CD4-positive, alpha-beta T cell treated with Interleukin-4 for 1 hour (primary cell): ENCODE measurements around the gene IRAK1.

Experiments
- DNase-seq, 2 donors: peaks; one replicate each; pipeline ENCODE4 v3.0.0-alpha.2; 2020 to 2022

Gene IRAK1

DNA sequence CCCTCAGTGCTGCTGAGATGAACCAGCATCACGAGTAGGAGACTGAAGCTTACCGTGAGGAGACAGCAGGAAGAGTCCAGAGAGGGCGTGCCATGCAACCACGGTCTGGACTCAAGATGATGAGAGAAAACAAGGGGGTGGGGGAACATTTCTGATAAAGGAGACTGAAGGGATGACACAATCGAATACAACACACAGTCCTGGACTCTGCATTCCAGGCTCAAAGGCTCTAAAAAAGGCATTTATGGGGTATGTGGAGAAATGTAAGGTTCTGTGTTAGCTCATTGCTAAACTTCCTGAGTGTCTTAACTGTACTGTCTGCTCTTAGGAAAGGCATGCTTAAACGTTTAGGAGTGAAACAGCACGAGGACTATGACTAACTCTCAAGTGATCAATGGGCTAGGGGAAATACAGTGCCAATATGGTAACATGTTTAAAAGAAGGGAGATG lies 20.6 kb upstream of the IRAK1 start:
- peak in 1 of 2 donors; percentile 27 for DNase-seq

DNA sequence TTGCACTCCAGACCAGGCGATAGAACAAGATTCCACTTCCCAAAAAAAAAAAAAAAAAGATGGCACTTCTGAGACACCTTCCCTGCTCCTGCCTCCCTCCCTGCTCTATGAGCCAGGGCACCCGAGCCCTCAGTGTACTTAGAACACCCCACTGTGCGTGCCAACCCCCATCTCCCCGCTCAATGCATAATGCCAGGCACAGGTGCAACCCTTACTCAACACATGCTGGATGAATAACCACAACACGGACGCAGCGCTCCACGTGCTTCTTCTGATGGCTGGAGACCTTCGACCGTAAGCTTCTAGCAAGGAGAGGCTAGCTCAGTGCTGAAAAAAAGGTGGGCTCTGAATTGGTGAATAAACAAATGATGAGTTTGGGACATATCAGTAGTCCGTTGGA lies 19.9 kb upstream of the IRAK1 start:
- DNase-seq: no peak

DNA sequence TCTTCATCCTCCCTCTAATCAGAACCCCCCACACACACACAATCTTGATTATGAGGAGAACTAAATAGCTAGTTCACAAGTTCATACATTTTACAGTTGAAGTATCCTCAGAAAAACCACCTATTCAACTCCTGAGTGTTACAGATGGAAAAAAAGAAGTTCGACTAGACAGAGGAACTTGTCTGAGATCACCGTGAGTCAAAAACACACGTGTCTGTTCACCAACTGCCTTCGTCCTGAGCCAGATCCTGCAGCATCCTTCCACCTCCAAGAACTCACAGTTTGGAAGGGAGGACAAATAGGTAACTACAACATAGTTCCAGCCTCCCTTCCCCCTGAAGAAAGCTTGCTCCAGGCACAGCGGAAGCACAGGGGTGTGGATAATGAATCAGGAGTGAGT lies 19.0 kb upstream of the IRAK1 start:
- DNase-seq: no peak

DNA sequence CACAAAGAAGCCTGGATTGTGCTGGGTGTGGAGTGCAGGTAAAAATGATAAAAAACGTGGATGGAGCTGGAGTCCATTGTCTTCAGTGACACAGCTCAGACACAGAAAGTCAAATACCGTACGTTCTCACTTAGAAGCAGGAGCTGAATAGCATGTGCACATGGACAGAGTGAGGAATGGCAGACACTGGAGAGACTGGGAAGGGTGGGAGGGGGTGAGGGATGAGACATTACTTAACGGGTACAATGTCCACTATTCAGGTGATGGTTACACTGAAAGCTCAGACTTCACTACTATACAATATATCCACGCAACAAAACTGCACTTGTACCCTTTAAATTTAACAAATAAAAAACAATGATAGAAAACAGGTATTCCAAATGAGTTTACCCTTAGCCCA lies 18.1 kb upstream of the IRAK1 start:
- DNase-seq: no peak

DNA sequence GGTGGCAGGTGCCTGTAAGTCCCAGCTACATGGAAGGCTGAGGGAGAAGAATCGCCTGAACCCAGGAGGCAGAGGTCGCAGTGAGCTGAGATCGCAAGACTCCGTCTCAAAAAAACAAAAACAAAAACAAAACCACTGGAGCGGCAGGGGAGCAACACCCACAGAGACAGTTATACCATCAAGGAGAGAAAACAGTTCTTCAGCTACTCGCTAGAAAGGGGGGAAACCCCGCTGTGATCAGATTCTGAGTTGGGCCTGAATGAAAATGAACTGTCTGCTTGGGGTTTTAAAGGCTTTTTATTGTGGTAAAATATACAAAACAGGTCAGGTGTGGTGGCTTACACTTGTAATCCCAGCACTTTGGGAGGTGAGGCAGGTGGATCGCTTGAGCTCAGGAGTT lies 16.8 kb upstream of the IRAK1 start:
- peak in 1 of 2 donors; percentile 43 for DNase-seq

DNA sequence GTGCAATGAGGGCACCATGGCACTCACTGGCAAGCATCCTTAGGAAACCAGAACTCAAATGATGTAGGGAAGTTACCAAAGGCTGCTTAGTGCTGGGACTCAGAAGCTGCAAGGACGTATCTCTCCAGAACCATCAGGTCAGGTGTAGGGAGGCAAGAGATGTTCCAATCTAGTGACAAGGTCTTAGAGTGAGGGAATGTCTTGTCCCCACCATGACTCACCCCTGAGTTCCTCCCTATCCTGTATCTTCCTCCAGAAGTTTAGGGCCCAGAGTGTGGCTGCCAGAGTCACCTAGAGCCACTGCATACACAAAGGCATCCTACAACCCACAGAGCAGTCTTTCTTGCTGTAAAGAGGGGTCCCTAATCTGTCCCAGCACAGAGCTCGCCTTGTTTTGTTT lies 14.1 kb upstream of the IRAK1 start:
- no peak for DNase-seq

DNA sequence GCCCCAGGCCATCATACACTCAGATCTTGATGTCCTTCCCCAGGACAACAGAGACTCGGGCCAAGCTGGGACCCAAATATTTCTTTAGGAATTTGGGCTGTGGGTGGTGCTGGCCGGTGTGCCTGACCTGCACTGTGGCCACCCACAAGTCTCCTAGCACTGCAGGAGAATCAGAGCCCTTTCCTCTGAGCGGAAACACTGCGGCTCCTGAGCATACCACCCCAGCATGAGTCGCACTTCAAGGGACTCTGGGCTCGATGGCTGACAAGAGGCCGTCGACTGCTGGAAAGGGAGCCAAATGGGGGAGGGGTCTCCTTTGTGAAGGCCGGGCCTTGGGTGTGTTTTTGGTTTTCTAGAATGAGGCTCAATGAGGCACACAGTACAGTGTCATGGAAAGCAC lies 13.0 kb upstream of the IRAK1 start:
- no peak for DNase-seq

DNA sequence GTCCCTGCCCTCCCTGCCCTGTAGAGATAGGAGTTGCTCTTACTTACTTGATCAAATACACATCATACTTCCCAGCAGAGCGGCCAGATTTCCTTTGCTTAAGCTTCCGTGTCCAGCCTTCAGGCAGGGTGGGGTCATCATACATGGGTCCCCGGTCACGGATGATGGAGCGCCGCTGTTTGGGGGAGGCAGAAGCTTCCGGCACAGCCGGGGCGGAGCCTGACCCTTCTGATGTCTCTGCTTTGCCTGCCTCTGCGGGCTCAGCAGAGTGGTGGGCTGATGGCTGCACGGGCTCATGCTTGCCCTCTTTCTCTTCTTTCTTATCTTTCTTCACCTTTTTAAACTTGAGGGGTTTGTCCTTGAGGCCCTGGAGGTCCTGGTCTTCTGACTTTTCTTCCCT lies 12.5 kb upstream of the IRAK1 start:
- DNase-seq: no peak

DNA sequence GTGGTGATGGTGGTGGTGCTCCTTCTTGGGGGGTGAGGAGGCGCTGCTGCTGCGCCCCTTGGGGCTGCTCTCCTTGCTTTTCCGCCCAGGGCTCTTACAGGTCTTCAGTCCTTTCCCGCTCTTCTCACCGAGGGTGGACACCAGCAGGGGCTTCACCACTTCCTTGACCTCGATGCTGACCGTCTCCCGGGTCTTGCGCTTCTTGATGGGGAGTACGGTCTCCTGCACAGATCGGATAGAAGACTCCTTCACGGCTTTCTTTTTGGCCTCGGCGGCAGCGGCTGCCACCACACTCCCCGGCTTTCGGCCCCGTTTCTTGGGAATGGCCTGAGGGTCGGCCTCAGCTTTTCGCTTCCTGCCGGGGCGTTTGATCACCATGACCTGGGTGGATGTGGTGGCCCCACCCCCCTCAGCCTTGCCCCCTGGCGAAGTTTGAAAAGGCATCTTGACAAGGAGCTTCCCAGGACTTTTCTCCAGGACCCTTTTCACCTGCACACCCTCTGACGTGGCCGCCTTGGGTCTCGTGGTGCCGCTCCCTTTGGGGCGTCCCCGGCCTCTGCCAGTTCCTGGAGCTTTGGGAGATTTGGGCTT lies 11.1 kb upstream of the IRAK1 start:
- no peak for DNase-seq

DNA sequence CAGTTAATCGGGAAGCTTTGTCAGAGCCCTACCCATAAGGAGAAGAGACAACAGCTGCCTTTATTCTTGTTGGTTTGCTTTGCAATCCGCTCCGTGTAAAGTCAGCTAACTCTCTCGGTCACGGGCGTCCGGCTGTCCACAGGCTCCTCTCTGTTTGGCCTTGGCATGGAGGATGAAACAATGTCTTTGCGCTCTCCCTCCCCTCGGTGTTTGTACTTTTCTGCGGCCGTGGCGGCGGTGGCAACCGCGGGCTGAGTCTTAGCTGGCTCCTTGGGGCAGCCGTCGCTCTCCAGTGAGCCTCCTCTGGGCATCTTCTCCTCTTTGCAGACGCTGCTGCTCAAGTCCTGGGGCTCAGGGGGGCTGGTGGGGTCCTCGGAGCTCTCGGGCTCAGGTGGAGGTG lies 10.6 kb upstream of the IRAK1 start:
- no peak for DNase-seq

DNA sequence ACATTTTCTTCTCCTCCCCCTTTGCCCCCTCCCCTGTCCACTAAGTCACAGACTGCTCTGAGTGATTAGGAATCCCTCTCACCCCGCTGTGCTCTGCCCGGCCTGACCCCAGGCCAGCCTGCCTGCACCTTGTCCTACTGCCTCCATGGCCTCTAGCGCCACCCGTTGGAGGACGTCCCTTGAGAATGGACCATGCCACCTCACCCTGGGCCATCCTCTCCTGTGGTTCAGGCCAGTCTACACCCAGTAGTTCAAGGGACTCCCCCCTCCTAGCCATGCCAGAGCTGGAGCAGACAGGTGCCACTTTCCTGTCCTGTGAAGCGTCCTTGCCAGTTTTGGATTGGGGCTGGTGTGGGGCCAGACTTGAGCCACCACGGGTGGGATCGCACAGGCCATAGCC lies 9.7 kb upstream of the IRAK1 start:
- DNase-seq: no peak

DNA sequence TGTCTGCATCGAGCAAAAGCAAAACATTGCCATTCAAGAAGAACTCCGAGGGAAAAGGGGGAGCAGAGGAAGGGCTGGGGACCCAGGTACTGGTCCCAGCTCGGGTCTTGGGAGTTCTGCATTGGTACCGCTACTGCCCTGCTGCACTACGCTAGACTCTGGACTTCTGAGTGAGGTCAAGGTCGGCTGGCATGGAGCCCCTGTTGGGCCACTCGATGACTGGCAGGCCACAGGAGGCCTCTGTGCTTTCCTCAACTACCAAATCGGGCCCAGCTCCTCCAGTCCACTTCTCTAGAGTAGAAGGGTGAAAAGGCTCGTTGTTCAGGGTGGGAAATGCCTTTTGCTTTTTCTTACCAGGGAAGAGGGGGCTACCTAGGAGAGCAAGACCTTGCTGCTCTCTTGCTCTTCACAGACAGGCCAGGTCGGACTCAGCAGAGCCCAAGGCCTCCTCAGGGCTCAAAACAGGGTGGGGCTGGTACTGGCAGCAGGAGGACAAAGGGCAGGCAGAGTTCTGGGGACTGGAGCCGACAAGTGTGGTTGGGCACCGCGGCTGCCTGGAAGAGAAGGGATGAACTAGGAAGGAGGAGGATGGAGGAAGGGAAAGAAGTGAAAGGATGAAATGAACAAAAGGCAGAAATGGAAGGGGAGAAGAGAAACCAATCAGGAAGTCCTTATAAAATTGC lies 8.9 kb upstream of the IRAK1 start:
- DNase-seq: no peak

DNA sequence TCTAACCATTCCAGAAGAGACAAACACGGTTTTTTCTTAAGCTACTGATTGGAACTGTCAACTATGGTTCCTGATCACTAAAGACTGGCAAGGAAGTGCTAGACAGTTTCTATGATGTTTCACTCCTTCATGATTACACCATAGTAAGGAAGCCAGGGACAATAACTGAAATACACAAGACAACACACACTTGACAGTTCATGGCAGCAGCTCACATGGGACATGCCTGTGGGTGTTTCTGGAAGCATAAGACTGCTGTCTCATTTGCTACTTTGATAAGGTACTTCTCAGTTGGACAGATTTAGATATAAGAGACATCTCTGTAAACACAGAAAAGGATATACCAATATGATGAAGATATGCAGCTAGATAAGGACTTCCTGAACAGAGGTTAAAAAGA lies 8.3 kb upstream of the IRAK1 start:
- no peak for DNase-seq

DNA sequence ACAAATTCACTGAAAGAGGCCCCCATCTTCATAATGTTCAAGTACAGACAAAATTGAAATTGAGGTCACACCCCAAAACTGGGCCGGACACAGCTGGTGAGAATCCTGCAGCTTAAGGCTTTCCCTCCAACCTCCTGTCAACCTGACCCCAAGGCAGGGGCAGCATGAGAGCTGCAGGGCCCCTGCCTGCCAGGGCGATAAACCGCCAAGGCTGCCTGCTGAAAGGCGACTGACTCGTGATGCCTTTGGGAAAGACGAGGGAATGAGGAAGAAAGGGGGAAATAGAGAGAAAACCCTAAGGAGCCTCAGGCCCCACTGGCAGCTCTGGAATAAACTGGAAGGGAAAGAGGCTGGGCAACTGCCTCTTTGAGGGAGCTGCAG lies 7.3 kb upstream of the IRAK1 start:
- DNase-seq: no peak

DNA sequence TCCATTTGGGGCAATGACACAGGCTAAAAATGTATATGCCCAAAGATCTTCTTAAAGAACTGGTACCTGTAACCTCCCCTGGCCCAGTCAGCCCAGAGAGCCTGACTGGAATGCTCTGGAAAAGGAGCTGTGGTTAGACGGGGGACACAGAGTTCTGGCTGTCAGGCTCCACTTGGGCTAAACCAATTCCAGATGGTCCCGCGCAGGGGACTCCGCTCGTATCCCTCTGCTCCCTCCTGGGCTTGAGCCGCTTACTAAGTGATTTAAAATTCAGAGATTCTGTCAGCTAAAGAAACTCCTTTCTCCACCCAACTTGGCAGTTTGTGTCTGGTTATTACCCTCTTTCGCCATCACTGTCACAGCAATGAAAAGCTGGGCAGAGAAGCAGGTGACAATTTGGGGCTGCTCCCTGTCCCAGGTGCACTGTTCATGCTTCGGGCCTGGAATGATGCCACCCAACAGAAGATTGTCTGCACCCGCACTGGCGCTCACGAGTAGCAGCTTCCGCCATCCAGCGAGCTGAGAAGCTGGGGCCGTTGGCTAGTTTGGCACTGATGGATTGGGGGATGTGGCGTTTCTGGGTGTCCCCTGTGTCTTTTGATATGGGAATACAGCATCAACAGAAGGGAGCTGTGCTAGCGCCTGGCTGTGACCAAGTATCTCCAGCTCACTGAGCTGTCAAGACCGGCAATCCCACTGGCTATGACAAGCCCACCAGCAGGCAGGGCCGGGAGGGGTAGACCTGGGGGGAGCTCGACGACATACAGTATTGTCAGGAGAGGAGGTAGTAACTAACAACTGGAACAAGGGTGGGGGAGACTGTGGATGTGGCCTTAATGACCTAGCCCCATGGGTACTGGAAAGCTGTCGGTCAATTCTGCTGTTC lies 6.7 kb upstream of the IRAK1 start:
- DNase-seq: no peak

DNA sequence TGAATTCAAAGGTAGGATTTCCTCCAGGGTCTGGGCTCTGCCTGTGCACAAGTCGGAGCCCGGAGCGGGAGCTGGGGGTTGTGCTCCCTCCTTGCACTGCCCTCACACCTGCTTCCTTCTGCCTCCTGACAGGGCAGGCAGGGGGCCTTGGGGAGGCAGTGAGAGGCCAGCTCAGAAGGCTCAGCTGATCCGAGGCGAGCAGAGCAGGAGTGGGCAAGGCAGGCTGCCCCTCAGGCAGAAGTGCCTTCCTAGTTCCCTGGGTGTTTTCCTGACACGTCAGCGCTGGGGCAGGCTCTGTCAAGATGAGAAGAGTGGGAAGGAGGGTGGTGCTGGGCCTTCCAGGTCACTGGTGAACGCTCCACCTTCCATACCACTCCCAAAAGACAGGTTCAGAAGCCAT lies 5.5 kb upstream of the IRAK1 start:
- no peak for DNase-seq

DNA sequence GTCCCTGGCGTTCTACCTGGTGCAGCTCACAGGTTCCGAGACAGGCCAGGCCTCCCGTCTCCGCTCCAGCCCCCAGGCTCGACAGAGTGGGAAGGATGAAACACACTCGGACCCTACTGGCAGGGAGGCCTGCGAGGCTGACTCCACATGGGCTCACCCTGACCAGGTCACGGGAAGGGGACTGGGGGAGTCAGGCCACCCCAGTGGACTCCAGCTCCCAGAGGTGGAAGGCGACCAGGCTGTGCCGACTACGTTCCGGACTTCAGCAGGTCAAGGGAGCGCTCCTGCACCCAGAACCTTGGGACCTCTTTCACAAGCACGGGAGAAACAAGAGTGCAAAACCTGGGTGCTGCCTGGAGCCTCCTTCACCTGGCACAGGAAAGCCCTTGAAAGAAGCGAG lies 4.6 kb upstream of the IRAK1 start:
- DNase-seq: no peak

DNA sequence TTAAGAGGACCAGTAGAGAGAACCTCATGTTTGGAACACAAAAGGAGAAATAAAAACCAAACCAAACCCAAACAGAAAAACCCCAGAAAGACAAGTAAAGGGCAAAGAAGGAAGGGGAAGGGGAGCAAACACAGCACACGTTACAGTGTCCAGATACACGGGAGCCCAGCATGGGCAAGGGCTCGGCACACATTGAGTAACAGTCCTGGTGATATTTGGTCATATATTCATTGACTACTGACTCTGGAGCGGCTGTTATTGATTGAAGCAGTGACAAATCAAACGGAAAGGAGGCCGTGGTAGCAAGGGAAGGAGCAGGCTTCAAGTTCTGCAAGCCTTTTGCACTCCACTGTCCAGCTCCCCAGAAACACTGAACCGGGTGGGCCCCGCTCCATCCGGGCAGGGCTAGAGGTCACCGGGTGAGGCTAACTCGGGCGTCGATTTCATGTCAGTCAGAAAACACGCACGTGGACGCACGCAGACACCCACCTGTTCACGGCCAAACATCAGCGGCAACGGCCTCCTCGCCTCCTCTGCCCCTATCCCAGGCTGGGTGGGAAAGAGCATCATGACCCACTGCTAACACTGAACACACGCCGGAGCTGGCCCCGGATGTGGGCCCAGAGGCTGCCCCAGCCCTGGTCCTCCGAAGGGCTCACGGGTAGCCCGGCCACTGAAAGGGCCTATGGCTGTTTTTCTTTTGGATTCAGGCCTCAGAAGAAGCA lies 3.7 kb upstream of the IRAK1 start:
- no peak for DNase-seq

DNA sequence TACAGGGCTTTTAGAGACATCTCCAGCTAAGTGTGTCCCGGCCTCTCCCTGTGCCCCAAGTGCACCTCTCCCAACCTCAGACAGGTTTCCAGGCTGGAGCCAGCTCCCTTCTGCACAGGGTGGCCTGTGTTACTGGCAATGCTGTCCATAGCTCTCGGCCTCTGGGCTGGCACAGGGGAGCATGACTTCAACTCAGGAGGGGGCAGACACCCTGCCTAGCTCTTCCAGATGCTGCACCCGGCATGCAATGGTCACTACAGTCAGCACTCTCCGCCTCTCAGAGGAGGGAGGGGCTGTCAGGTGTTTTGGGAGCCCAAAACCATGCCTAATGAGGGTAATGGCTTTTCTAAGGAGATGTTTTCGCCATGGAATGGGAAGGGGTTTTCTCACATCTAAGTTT lies 2.4 kb upstream of the IRAK1 start:
- DNase-seq: no peak

DNA sequence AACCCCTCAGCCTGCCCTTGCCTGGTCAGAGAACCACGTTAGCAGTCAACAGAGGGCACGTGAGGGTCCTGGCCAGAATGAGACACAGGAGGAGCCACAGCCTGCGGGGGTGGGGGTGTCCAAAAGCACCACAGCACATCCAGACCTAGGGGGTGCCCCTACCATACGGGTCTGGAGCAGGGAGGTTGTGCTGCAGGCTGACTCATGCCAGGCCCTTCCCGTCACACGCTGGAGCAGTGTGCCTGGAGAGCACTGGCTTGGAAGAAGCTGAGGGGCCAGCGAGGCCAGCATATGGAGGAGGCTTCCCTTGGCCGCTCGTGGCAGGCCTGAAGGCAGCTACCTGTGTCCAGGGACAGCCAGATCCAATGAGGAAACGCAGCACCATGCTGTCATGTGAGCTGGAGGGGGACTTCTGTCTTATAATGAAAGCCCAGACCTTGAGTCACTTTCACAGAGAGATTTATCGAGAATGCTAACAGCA lies 1.5 kb upstream of the IRAK1 start:
- no peak for DNase-seq

DNA sequence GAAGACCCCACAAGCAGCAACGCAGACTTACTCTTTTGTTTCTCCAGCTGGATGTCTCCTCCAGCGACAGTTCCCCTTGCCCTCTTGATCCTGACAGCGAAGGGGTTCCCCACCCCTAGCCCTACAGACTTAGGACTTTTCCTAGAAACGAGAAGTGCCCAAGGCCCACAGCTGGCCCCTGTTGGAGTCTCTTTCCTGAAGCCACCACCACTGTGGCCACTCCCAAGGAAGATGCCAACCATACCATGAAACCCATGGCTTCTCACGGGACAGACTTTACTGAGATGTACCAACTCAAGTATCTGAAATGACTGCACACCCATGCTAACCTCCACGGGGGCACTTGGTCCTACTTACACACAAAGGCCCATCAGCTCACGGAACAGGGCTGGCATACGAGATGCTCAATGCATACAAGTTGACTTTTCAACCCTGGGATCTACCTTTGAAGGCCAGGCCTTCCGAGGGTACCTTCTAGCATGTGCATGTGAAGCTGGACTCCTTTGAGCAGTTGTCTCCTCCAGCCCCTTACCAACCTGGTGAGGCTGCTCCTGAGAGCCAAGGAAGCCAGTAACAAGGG lies 924 bp upstream of the IRAK1 start:
- peak in 1 of 2 donors; percentile 26 for DNase-seq

DNA sequence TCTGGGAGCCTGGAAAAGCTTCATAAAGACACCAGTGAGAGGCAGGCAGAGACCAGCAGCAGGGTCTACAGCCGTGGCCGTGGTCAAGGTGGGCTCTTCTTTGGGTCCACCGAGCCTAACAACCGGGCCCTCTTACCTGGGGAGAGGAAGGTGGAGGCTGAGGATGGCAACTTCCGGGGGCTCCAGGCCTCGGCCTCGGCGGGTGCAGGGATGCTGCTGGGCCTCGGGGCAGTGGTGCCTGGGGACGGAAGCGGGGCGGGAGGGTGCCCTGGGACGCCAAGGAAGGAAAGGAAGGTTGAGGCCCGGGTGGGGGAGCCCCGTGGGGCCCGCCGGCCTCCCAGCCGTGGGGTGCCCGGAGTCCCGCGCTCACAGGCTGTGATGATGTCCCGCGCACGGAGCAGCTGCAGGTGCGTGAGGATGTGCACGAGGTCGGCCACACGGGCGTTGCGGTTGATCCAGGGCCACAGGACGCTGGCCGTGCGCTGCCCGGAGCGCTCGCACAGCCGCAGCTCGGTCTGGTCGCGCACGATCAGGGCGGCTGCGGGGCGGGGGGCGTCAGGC lies 561 bp downstream of the IRAK1 start:
- DNase-seq: no peak
